Nephron progenitor cell (in vitro differentiated cells): ENCODE measurements around the gene PIAS1.

ENCODE experiments used
- DNase-seq: peaks from one replicate; pipeline ENCODE4 v3.0.0; 2021
- H3K27ac Mint-ChIP-seq: 2 replicates; pipeline ENCODE4 v1.8.0; 2021; ENCODE audit warnings: mild to moderate bottlenecking, moderate library complexity, mixed read lengths
- H3K27me3 Mint-ChIP-seq: 2 replicates; pipeline ENCODE4 v1.8.0; 2021; ENCODE audit warnings: mild to moderate bottlenecking, low read depth, mixed read lengths; ENCODE audit not compliant: poor library complexity
- H3K36me3 Mint-ChIP-seq: 2 replicates; pipeline ENCODE4 v1.8.0; 2021; ENCODE audit warnings: low read depth, mixed read lengths
- H3K4me1 Mint-ChIP-seq: 2 replicates; pipeline ENCODE4 v1.8.0; 2021; ENCODE audit warnings: mixed read lengths
- H3K4me3 Mint-ChIP-seq: 2 replicates; pipeline ENCODE4 v1.8.0; 2021; ENCODE audit warnings: mild to moderate bottlenecking, moderate library complexity, mixed read lengths
- H3K9me3 Mint-ChIP-seq: 2 replicates; pipeline ENCODE4 v1.8.0; 2021; ENCODE audit warnings: mild to moderate bottlenecking, moderate library complexity, mixed read lengths
- CTCF ChIP-seq: fragments of 200-600 bp; sonication (generic); IDR thresholded peaks from 2 replicates; pipeline ENCODE4 v1.5.0; 2021; ENCODE audit warnings: antibody characterized with exemption

Gene PIAS1

GRCh38 chr15:68040144-68040543 lies 14.0 kb upstream of the PIAS1 start:
- Mint-ChIP-seq H3K27me3 (peaks cover 6% of the 10 kb centered on the region), H3K27ac (no peak overlapping the region), H3K4me1 (no peaks in the 10 kb centered on the region), H3K4me3 (no peak overlapping the region), H3K9me3 (peaks cover 64% of the 10 kb centered on the region), H3K36me3 (peaks cover 17% of the 10 kb centered on the region)
- TF ChIP-seq CTCF = no peak
- no peak for DNase-seq

- Mint-ChIP-seq H3K36me3 (peaks cover 17% of the 10 kb centered on the region), H3K27ac (no peak overlapping the region), H3K9me3 (peaks cover 51% of the 10 kb centered on the region), H3K4me3 (no peak overlapping the region), H3K4me1 (peaks cover 6% of the 10 kb centered on the region), H3K27me3 (peaks cover 6% of the 10 kb centered on the region)
- TF ChIP-seq CTCF = no peak
- DNase-seq = no peak
Observed at GRCh38 chr15:68042156-68042854, 11.8 kb upstream of the PIAS1 start.

GRCh38 chr15:68042855-68043222 lies 11.3 kb upstream of the PIAS1 start:
- H3K27ac Mint-ChIP-seq = no peak overlapping the region
- TF ChIP-seq CTCF = no peak
- H3K4me1 Mint-ChIP-seq = peaks cover 6% of the 10 kb centered on the region

GRCh38 chr15:68045289-68046265 lies 8.5 kb upstream of the PIAS1 start:
- H3K36me3 Mint-ChIP-seq = peaks cover 6% of the 10 kb centered on the region
- H3K4me3 Mint-ChIP-seq = no peak overlapping the region
- TF ChIP-seq CTCF = no peak
- H3K27me3 Mint-ChIP-seq = peaks cover 3% of the 10 kb centered on the region
- H3K4me1 Mint-ChIP-seq = peaks cover 6% of the 10 kb centered on the region
- H3K27ac Mint-ChIP-seq = no peak overlapping the region
- H3K9me3 Mint-ChIP-seq = peaks cover 20% of the 10 kb centered on the region
- DNase-seq = peak; percentile 6

More at GRCh38 chr15:68042855-68043222, 11.3 kb upstream of the PIAS1 start:
- Mint-ChIP-seq H3K27me3 (peaks cover 6% of the 10 kb centered on the region), H3K9me3 (peaks cover 45% of the 10 kb centered on the region), H3K4me3 (no peak overlapping the region), H3K36me3 (peaks cover 17% of the 10 kb centered on the region)
- DNase-seq = no peak

GRCh38 chr15:68047826-68048225 lies 6.3 kb upstream of the PIAS1 start:
- TF ChIP-seq CTCF = no peak
- DNase-seq = no peak
- Mint-ChIP-seq H3K27me3 (peaks cover 4% of the 10 kb centered on the region), H3K4me3 (no peak overlapping the region), H3K36me3 (no peaks in the 10 kb centered on the region), H3K27ac (no peak overlapping the region), H3K9me3 (no peaks in the 10 kb centered on the region), H3K4me1 (peaks cover 6% of the 10 kb centered on the region)
